Activated T-cell treated with anti-CD3 and anti-CD28 coated beads, Interleukin-2, amount 50 U/mL, for 4 hours (primary cell): Measurements from ENCODE around the gene SCARB1. TPM values are rescaled to one million over a fixed set of nuclear protein-coding genes. Genes with fewer than 3 reads are reported as not detected.
A peak's percentile ranks its signal among the peaks of the same experiment; 100 is the strongest.

Source experiments
- ATAC-seq, 2 donors: fragments of 200-7000 bp; cut with Tn5 transposase; one replicate each; pipeline ENCODE4 v1.10.0; 2021
- DNase-seq: peaks from one replicate; pipeline ENCODE4 v3.0.0-alpha.2; 2020
- H3K27me3 Mint-ChIP-seq: one replicate; pipeline ENCODE4 v1.8.0; 2021; ENCODE audit warnings: low read depth, mixed read lengths
- H3K36me3 Mint-ChIP-seq: one replicate; pipeline ENCODE4 v1.8.0; 2022; ENCODE audit warnings: mixed read lengths; ENCODE audit not compliant: insufficient read depth
- H3K4me1 Mint-ChIP-seq: one replicate; pipeline ENCODE4 v1.8.0; 2021; ENCODE audit warnings: low read depth, mixed read lengths
- H3K4me3 Mint-ChIP-seq: one replicate; pipeline ENCODE4 v1.8.0; 2021; ENCODE audit warnings: mild to moderate bottlenecking, moderate library complexity, mixed read lengths
- H3K9me3 Mint-ChIP-seq: one replicate; pipeline ENCODE4 v1.8.0; 2021; ENCODE audit warnings: mixed read lengths
- total RNA-seq, 3 donors: library from RNA; stranded (reverse); gene quantifications; one replicate each; pipeline ENCODE4 v1.2.1, GENCODE V29; 2021

Gene SCARB1
- total RNA-seq, 3 donors from 2014 or later: 17.0 to 29.9 (median 23.4) TPM

DNA sequence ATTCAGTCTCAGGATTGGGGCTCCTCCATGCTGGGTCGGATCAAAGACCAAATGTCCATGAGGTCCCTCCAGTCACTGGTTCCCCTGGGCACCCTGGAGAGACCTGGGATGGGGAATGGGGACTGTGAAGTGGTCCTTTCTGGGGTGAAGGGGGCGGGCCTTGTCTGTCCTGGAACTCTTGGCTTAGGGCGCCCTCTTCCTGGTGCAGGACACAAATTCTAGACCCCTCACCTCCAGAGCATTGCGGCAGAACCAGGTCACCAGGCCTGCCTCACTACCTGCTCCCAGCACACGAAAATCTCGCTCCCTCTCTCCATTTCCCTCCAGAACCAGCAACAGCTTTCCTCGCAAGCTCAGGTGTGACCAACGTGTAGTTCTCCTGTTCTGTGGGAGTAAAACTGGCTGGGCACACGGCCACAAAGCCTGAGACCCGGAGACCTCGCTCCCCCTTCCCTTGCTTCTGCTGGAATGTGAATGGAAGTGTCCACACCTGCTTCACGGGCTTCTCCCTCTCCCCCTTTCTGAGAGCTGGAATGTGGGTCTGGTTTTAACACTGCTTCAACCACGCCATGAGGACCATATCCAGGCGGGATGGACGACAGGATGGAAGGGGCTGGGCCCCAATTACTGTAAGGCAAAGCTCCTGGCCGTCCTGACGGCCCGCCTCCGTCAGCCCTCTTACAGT is 112.7 kb downstream of the SCARB1 start:
- peaks cover 16% of the 10 kb centered on the region for H3K27me3 Mint-ChIP-seq
- H3K36me3 Mint-ChIP-seq: no peaks in the 10 kb centered on the region

DNA sequence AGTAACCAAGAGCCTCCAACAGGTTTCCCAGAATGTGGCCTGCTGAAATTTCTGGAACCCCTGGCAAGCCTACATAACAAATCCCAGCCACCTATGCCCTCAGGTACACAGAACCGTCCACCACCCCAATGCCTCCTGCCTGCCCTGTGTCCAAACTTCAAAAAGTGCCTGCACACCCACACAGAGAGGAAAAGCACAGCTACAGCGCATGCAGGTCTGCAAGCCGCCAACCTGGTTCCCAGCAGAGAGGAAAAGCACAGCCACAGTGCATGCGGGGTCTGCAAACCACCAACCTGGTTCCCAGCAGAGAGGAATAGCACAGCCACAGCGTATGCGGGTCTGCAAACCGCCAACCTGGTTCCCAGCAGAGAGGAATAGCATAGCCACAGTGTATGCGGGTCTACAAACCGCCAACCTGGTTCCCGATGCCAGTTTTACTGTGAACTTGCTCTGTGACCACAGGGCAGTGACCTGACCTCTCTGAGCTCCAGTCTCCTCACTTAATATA is 113.5 kb downstream of the SCARB1 start:
- Mint-ChIP-seq H3K4me3 (no peak overlapping the region), H3K4me1 (peaks cover 12% of the 10 kb centered on the region), H3K36me3 (no peaks in the 10 kb centered on the region), H3K27me3 (peaks cover 16% of the 10 kb centered on the region), H3K9me3 (no peaks in the 10 kb centered on the region)
- no peak for ATAC-seq
- no peak for DNase-seq

More for the DNA sequence above, 112.7 kb downstream of the SCARB1 start:
- H3K4me1 Mint-ChIP-seq: peaks cover 13% of the 10 kb centered on the region
- DNase-seq: no peak
- ATAC-seq: no peak
- no peak overlapping the region for H3K4me3 Mint-ChIP-seq
- no peaks in the 10 kb centered on the region for H3K9me3 Mint-ChIP-seq

DNA sequence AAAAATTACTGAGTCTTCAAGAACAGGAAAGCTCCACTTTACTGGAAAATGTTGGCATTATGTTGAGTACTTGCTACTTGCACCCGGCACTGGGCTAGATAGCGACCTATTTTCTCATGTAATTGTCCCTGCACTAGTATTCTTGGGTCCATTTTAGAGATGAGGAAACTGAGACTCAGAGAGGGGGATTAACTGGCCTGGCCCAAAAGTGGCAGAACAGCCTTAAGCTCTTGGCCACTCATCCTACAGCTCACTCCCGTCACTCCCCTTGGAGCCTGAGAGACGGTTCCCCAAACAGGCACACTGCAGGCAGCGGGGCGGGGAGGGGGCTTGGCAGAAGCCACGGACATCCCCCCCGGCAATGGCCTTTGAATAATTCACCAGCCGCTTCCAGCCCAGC is 113.9 kb downstream of the SCARB1 start:
- Mint-ChIP-seq H3K36me3 (no peaks in the 10 kb centered on the region), H3K4me1 (peaks cover 10% of the 10 kb centered on the region), H3K9me3 (no peaks in the 10 kb centered on the region), H3K27me3 (peaks cover 16% of the 10 kb centered on the region), H3K4me3 (no peak overlapping the region)
- no peak for DNase-seq
- no peak for ATAC-seq

DNA sequence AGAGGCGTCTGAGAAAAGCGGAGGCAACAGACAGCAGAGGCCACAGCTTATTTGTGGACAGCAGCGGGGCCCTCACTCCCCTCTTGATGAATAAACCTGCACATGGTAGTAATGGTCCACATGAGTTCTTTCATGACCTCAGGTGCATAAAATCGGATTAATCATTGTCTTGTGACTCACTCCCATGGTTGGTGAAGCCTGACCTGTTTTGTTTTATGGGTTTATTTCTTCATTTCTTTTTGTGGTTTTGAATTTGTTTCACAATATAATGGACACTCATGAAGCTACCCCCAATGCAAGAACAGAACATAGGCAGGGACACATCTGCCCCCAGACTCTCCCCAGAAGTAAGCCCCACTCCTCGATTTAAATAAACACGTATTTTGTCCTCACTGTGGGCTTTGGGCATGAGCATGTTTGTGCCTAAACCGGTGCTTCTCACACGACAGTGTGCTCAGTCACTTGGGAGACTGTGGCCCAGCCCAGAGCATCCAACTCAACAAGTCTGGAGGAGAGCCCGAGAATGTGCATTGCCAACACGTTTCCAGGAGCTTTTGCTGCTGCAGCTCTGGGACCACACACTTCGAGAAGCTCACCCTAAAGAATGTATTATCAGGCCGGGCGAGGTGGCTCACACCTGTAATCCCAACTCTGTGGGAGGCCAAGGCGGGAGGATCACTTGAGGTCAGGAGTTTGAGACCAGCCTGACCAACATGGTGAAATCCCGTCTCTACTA is 116.1 kb downstream of the SCARB1 start:
- peaks cover 10% of the 10 kb centered on the region for H3K4me1 Mint-ChIP-seq
- peaks cover 16% of the 10 kb centered on the region for H3K27me3 Mint-ChIP-seq
- no peaks in the 10 kb centered on the region for H3K9me3 Mint-ChIP-seq
- H3K4me3 Mint-ChIP-seq: no peak overlapping the region
- DNase-seq (no peak), ATAC-seq (peak; percentile 32 to 35)
- no peaks in the 10 kb centered on the region for H3K36me3 Mint-ChIP-seq

DNA sequence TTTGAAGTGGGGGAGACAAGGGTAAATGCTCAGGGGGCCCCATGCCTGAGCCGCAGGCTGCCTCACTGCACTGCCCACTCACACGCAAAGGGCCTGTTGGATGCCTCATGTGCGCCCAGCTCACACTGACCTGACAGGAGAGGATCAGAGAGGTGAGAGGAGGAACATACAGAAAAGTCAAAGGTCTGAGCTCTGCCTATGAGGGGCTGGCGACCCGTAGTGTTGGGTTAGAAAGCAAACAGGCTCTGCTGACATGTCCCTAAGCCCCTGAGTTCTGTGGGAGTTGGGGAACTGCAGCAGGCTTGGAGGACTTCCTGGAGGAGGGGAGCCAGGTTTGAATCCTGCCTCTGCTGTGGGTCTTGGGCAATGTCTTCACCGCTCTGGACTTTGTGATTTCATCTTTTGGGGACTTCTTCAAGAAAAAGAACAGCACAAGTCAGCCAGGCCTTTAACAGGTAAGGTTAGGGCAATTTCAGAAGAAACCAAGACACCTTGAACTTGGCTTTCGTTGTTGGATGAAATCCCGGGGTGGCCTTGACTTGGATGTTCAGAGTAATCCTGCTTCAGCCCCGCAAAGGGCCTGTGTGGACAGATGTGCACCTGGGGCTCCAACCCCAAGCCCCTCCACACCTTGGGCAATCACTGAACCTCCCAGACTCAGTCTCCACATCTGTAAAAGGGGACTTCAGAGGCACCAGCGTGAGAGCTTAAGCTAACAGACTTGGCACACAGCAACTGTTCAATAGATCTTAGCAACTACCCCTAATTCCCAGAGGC is 116.8 kb downstream of the SCARB1 start:
- Mint-ChIP-seq H3K36me3 (no peaks in the 10 kb centered on the region), H3K4me1 (peaks cover 10% of the 10 kb centered on the region), H3K27me3 (peaks cover 16% of the 10 kb centered on the region), H3K9me3 (no peaks in the 10 kb centered on the region), H3K4me3 (no peak overlapping the region)
- ATAC-seq (no peak), DNase-seq (no peak)

DNA sequence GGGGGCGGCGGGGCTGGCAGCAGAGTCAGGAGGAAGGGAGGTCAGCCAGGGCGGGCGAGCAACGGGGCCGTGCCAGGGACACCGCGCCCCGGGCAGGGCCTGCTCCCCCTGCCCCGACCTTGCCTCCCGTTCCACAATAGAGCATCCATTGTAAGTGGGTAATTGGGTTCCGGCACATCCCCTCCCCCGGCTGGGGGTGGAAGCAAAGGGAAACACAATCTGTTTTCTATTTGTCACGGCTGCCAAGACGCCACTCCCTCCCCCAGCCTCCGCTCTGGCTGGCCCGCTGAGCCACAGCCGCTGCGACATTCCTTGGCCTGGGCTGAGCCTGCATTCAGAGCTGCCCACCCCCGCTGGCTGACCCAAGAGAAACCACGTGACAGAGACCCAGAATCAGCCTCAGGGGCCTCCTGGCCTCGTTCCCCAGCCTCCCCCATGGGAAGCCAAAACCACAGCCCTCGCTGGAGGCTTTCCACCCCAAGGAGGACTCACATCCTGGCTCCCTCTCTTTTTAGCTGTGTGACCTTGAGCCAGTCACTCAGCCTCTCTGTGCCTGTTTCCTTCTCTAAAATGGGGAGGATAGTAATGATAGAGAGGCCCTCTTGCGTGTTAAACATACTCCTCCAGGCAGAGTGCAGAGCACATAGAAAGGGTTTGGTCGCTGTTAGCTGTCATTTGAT is 117.6 kb downstream of the SCARB1 start:
- H3K36me3 Mint-ChIP-seq: no peaks in the 10 kb centered on the region
- H3K27me3 Mint-ChIP-seq: peaks cover 12% of the 10 kb centered on the region
- no peaks in the 10 kb centered on the region for H3K9me3 Mint-ChIP-seq
- peaks cover 10% of the 10 kb centered on the region for H3K4me1 Mint-ChIP-seq
- DNase-seq: peak; percentile 30
- H3K4me3 Mint-ChIP-seq: no peak overlapping the region
- ATAC-seq: peak; percentile 51 to 60

DNA sequence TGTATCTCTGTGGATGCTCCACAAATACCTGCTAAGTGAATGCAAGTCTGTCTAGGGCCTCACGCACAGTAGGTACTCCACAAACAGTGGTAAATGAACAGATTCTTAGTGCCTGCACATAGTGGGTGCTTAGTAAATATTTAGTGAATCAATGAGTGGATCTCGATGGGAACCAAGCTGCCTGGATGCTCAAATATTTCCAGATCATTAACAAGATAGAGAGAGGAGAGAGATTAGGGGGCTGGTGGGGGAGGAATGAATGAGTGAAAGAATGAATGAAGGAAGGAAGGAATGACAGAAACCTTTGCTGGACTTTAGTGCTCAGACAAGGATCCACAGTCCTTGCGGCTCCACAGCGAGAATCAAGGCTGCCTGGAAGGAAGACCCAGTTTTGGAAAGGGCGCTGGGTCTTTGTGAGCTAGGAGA is 118.2 kb downstream of the SCARB1 start:
- Mint-ChIP-seq H3K27me3 (peaks cover 12% of the 10 kb centered on the region), H3K4me3 (no peak overlapping the region), H3K36me3 (no peaks in the 10 kb centered on the region), H3K9me3 (no peaks in the 10 kb centered on the region), H3K4me1 (peaks cover 15% of the 10 kb centered on the region)
- ATAC-seq (no peak), DNase-seq (no peak)

DNA sequence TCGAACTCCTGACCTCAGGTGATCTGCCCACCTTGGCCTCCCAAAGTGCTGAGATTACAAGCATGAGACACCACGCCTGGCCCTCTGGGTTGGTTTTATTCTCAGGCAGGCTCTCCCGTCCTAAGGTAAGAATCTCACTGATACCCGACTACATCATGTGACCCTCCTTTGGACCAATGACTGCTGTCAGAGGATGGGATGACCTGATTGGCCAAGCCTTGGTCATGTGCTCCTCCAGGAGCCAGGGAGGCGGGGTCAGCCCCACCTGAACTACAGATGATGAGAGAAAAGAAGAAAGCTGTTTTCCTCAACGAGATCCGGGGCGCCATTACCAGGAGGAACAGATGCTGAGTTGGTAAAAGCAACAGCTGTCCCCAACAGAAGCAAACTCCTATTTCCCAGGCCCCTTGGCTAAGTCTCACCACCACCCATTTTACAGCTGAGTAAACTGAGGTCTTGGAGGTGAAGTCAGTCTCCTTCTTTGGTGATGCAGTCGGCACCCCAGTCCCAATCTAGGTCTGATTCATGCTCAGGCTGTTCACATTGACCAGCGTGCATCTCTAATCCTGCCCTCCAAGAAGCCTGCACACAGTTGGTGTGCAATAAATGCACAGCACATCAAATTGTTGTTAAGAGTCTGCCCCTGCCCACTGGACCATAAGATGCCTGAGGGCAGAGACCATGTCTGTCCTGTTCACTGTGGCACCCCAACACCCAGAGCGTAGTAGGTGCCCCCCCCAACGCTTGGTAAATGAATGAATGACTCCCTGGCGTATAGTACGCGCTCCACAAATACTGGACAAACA is 118.8 kb downstream of the SCARB1 start:
- Mint-ChIP-seq H3K4me1 (peaks cover 20% of the 10 kb centered on the region), H3K36me3 (no peaks in the 10 kb centered on the region), H3K27me3 (peaks cover 15% of the 10 kb centered on the region), H3K4me3 (no peak overlapping the region), H3K9me3 (no peaks in the 10 kb centered on the region)
- DNase-seq (no peak), ATAC-seq (no peak)

DNA sequence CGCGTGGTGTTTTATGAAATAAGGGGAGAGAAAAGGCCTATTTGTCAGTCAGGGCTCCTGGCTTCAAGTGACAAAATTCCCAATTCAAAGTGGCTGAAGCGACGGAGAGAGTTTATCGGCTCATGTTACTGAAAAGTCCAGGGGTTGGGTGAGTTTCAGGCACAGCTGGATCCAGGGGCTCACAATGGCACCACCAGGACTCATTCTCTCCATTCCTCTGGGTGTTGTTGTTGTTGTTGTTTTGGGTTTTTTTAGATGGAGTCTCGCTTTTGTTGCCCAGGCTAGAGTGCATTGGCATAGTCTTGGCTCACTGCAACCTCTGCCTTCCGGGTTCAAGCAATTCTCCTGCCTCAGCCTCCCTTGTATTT is 119.4 kb downstream of the SCARB1 start:
- DNase-seq: no peak
- H3K36me3 Mint-ChIP-seq: no peaks in the 10 kb centered on the region
- H3K4me3 Mint-ChIP-seq: no peak overlapping the region
- H3K9me3 Mint-ChIP-seq: no peaks in the 10 kb centered on the region
- no peak for ATAC-seq
- peaks cover 20% of the 10 kb centered on the region for H3K4me1 Mint-ChIP-seq
- H3K27me3 Mint-ChIP-seq: peaks cover 12% of the 10 kb centered on the region

DNA sequence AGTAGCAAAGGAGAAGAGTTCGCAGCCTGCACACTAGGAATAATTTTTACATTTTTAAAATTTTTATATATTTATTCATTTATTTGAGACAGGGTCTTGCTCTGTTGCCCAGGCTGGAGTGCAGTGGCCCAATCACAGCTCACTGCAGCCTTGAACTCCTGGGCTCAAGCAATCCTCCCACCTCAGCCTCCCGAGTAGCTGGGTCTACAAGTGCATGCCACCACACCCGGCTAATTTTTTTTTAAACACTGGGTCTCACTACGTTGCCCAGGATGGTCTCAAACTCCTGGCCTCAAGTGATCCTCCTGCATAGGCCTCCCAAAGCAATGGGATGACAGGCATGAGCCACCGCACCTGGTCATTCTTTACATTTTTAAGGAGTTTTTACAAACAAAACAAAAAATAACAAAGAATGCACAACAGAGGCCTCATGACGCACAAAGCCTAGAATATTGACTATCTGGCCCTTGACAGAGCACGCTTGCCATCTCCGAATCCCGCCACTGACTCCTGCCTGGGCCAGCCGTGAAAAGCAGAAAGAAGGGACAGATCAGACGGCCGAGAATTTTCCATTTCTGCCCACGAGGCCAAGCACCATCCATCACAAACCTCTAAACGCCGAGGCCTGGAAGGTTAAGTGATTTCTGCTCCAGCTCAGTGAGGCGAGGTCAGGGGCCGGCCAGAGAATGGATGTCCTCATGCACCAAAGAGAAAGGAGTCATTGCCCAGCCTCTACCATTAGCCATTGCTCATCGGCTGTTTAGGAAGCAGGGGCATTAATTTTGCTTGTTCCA is 120.0 kb downstream of the SCARB1 start:
- DNase-seq: no peak
- Mint-ChIP-seq H3K27me3 (peaks cover 12% of the 10 kb centered on the region), H3K4me3 (no peak overlapping the region), H3K4me1 (peaks cover 24% of the 10 kb centered on the region), H3K36me3 (no peaks in the 10 kb centered on the region), H3K9me3 (no peaks in the 10 kb centered on the region)
- ATAC-seq: no peak

DNA sequence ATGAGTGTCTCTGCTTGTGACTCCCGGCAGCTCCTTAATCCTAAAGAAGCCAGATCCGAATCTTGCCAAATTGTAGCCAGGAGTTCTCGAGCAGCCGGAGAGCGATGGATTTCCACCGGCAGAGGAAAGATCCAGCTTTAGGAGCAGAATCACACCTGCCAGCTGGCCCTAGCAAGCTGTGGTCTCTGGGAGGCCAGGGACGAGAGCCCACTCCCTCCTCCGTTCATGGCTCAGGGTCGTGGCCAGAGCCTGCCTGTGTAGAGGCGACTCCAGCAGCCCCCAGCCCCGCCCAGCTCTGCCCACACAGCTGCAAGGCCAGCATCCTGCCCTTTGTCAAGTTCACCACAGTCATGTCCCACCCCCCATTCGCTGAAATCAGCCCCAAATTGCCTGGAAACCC is 121.0 kb downstream of the SCARB1 start:
- DNase-seq (no peak), ATAC-seq (no peak)
- Mint-ChIP-seq H3K4me3 (no peak overlapping the region), H3K27me3 (peaks cover 12% of the 10 kb centered on the region), H3K36me3 (no peaks in the 10 kb centered on the region), H3K9me3 (no peaks in the 10 kb centered on the region), H3K4me1 (peaks cover 25% of the 10 kb centered on the region)

DNA sequence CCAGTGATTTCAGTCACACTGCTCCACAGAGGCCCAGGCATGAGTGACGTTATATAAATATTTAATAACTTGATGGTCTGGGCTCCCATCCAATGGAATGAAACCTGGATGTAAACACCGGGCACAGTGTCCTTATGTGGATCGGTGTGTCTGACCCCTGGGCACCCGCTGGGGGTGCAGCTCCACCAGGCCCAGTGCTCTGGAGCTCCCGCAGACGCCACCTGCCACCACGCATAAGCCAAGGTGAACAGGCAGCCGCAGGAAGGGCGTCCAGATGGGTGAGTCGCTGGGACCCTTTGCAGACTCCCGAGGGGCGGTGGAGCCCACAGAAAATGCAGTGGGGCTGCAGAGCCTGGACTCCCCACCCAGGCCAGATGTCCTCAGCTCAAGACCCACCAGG is 121.6 kb downstream of the SCARB1 start:
- peaks cover 10% of the 10 kb centered on the region for H3K27me3 Mint-ChIP-seq
- no peak for DNase-seq

DNA sequence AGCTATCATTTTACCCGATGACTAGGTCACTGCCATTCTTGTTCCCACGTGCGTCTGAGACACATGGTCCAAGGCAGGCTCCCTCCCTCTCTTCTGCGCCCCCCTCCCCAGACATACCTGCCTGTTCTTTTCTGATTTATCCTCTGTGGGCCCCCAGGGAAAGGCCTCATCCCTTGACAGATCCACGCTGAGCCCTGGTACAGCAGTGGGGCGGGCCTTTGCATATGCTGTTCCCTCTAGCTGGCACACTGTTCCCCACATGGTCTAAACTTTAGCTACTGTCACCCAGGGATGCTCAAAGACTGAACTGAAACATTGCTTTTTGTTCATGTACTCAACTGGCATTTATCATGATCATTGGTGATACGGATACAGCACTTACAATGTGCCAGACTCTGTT is 122.5 kb downstream of the SCARB1 start:
- peaks cover 6% of the 10 kb centered on the region for H3K27me3 Mint-ChIP-seq
- no peak for ATAC-seq
- no peak for DNase-seq
- no peaks in the 10 kb centered on the region for H3K9me3 Mint-ChIP-seq
- H3K36me3 Mint-ChIP-seq: no peaks in the 10 kb centered on the region
- H3K4me1 Mint-ChIP-seq: peaks cover 27% of the 10 kb centered on the region
- H3K4me3 Mint-ChIP-seq: no peak overlapping the region

More for the DNA sequence above, 121.6 kb downstream of the SCARB1 start:
- H3K4me3 Mint-ChIP-seq: no peak overlapping the region
- H3K36me3 Mint-ChIP-seq: no peaks in the 10 kb centered on the region
- no peak for ATAC-seq
- no peaks in the 10 kb centered on the region for H3K9me3 Mint-ChIP-seq
- peaks cover 25% of the 10 kb centered on the region for H3K4me1 Mint-ChIP-seq
